Subcutaneous adipose tissue (tissue), 4 donors: ENCODE measurements around the gene TOMM6. TPM values are rescaled to one million over a fixed set of nuclear protein-coding genes. Genes with fewer than 3 reads are reported as not detected.

Experiments used
- total RNA-seq, 4 donors: library from RNA; depleted of rRNA; stranded (reverse); fragments of >200 nt; gene quantifications; one replicate each; pipeline ENCODE4 v1.1.0, GENCODE V29; 2016
- TF ChIP-seq, protein P1 (sequence below): fragments of 450-650 bp; IDR thresholded peaks from one replicate; pipeline ENCODE4 v1.5.1; 2016; ENCODE audit warnings: low read depth, mild to moderate bottlenecking, control low read depth, antibody characterized with exemption, moderate library complexity

Gene TOMM6
- total RNA-seq, 4 donors from 2014 or later, result 74.9 to 164 (median 94.5) TPM

DNA sequence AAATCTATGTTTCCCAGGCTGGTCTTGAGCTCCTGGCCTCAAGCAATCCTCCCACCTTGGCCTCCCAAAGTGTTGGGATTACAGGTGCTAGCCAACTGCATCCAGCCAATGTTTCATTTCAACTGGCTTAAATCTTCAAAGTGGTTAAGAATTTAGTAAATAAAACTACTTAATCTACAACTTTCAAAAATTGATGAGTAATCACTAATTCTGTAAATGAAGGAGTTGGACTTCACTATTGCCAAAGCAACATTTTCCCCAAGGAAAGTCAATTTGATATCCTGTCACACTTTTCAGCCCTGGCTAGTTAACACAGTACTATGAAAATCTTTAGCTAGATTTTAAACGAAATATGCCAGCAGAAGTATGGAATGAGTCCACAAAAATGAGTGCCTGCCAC, 3.8 kb downstream of the TOMM6 start:
- TF ChIP-seq, protein P1, sequence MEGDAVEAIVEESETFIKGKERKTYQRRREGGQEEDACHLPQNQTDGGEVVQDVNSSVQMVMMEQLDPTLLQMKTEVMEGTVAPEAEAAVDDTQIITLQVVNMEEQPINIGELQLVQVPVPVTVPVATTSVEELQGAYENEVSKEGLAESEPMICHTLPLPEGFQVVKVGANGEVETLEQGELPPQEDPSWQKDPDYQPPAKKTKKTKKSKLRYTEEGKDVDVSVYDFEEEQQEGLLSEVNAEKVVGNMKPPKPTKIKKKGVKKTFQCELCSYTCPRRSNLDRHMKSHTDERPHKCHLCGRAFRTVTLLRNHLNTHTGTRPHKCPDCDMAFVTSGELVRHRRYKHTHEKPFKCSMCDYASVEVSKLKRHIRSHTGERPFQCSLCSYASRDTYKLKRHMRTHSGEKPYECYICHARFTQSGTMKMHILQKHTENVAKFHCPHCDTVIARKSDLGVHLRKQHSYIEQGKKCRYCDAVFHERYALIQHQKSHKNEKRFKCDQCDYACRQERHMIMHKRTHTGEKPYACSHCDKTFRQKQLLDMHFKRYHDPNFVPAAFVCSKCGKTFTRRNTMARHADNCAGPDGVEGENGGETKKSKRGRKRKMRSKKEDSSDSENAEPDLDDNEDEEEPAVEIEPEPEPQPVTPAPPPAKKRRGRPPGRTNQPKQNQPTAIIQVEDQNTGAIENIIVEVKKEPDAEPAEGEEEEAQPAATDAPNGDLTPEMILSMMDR, result no peak

GRCh38 chr6:41791984-41792383, 4.5 kb downstream of the TOMM6 start:
- TF ChIP-seq, protein P1, result no peak

DNA sequence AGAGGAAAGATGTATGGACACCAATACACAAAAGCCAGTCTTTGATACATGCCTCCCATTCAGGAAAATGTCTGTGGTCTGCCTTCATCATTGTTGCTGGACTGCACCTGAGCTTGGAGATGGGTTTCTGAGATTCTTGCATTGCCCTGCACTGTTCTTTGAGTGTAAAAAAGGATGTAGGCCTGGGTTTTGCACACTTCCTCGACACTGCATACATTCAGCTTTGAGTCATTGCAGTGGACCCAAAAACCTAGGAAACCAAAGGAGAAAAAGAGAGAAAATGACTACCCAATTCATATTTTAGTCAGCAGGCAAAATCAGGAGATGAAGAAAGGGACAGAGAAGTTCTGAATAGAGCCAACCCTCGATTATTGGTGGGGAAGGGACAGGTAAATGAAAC, 9.0 kb downstream of the TOMM6 start:
- TF ChIP-seq, protein P1, result no peak

DNA sequence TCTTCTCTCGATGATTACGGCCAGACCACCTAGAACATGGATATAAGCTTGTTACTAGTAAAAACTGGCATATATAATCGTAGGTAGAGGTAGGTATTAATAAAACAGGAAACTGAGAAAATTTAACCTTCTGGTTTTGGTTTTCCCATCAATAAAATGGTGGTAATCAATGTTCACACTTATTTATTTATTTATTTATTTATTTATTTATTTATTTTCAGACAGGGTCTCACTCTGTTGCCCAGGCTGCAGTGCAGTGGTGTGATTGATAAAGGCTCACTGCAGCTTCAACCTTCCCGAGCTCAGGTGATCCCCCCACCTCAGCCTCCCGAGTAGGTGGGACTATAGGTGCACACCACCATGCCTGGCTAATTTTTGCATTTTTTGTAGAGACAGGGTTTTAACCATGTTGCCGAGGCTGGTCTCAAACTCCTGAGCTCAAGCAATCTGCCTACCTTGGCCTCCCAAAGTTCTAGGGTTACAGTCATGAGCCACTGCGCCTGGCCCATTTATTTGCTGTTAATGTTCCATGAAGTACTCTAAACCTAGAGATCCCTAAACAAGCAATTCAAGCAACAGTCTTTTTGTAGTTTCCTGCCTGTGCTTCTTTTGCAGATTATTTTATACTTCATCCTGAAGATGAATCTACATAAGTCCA, 11.5 kb downstream of the TOMM6 start:
- TF ChIP-seq, protein P1, result no peak

DNA sequence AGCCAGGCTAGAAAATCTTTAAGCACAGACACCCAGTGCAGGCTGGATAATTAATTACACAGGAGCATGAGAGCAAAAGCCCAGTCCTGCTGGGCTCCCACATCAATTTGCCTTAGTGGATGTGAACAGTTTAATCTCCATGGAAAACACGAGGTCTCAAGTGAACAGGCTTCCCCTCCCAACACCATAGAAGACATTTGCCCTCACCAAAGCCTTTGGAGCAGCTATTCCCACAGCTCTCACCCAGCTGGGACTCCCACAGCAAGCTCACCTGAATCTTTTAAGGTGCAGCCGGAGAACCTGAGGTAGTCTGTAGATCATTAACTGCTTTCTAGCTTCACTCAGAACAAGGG, 12.0 kb downstream of the TOMM6 start:
- TF ChIP-seq, protein P1, result no peak

GRCh38 chr6:41801380-41801779, 13.9 kb downstream of the TOMM6 start:
- TF ChIP-seq, protein P1, result no peak

GRCh38 chr6:41805830-41806774, 18.6 kb downstream of the TOMM6 start:
- TF ChIP-seq, protein P1, result no peak
